ENCODE data around the gene HIC1.

Gene HIC1

GRCh38 chr17:2025220-2025621 lies 29.7 kb upstream of the HIC1 start, which contains the start of gene RTN4RL1:
TSS of gene RTN4RL1 (minus strand) at chr17:2025334. CDS start at chr17:2024865, 469 bp downstream.
- DNase-seq (ENCODE audit: low read depth in 2 of 2): peak; percentile 42 to 53

GRCh38 chr17:2025622-2026309 lies 29.1 kb upstream of the HIC1 start:
- DNase-seq (ENCODE audit: low read depth in 2 of 2): no peak

GRCh38 chr17:2027528-2028233 lies 27.2 kb upstream of the HIC1 start:
- no peak for DNase-seq (ENCODE audit: low read depth in 2 of 2)

DNA sequence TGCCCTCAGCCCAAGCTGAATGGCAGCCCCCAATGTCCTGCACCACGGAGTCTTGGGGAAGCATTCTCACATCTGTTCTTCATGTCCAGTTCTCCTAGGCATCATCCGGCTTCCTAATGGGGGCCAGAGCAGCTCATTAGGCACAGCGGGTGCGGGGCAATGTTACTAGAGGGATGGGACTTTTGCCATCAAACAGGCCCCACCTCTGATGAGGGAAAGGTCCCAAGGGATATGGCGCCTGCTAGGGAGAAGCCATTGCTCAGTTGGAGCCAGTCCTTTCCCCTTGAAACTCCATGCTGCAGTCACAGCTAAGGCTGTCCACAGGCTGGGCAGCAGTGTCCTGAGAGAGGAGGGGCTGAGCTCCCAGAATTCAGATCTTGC lies 26.7 kb upstream of the HIC1 start:
- DNase-seq (ENCODE audit: low read depth in 2 of 2): no peak

DNA sequence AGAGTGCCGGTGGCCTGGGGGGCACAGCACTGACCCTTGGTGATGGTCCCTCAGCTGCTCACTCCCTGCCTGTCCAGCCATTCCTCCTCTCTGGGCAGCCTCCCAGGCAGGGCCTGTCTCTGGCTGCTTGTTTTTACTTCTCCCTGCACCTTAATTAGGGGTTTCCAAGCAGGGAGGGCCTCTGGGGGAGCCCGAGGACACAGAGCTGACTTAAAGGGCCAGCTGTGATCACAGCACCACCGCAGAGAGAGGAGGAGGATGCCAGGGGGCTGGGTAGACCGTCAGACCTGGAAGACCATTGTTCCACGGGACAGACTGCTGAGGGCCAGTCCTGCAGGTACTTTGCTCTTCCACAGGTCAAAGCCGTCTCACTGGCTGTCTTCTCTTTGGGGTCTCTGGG lies 26.2 kb upstream of the HIC1 start:
- DNase-seq (ENCODE audit: low read depth in 2 of 2): no peak

DNA sequence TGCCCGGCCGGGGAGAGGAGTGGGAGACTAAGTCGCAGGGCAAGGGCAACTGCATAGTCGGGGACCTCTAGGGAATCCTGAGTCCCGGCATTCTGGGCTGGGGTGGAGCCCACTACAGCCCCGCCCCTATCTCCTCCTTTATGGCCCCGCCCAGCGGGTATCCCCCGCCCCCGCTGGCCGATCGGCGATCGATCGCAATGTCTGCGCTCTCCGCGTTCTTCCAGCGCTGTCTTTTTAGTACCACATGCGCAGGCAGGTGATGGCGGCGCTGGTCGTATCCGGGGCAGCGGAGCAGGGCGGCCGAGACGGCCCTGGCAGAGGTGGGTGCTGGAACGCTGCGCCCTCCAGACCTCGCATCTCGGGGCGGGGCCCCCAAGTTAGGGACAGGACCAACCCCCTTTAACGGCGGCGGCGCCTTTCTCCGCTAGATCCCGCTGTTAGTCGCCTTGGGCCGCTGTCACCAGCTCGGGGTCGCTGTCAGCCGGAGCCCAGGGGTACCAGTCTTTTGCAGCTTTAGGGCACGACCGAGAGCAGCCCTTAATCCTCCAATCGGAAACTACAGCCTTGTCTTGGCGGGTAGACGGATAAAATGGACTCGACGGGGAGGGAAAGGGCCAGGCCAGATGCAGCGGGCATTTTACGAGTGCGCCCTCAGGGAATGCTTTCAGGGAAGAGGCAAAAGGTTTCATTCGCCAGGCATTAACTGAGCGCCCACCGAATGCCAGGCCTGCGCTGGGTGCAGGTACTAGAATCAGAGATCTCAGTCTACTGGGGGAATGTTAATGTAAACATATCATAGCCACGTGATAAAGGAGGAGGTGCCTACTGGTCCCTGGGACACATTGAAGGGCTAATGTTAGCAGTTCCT lies 24.8 kb upstream of the HIC1 start, which contains the start of gene DPH1:
Gene DPH1, plus strand, starts transcription at position 243 of the 868 bp plus-strand sequence. Its CDS starts 17 bp downstream, at position 260.
- peak; percentile 51 to 82 for DNase-seq (ENCODE audit: low read depth in 2 of 2)

GRCh38 chr17:2030779-2031163 lies 24.1 kb upstream of the HIC1 start:
- DNase-seq (ENCODE audit: low read depth in 2 of 2): no peak

- DNase-seq (ENCODE audit: low read depth in 2 of 2): no peak
Observed at GRCh38 chr17:2033153-2033552, 21.8 kb upstream of the HIC1 start.

- DNase-seq (ENCODE audit: low read depth in 2 of 2): no peak
Observed at GRCh38 chr17:2034157-2034556, 20.7 kb upstream of the HIC1 start.

DNA sequence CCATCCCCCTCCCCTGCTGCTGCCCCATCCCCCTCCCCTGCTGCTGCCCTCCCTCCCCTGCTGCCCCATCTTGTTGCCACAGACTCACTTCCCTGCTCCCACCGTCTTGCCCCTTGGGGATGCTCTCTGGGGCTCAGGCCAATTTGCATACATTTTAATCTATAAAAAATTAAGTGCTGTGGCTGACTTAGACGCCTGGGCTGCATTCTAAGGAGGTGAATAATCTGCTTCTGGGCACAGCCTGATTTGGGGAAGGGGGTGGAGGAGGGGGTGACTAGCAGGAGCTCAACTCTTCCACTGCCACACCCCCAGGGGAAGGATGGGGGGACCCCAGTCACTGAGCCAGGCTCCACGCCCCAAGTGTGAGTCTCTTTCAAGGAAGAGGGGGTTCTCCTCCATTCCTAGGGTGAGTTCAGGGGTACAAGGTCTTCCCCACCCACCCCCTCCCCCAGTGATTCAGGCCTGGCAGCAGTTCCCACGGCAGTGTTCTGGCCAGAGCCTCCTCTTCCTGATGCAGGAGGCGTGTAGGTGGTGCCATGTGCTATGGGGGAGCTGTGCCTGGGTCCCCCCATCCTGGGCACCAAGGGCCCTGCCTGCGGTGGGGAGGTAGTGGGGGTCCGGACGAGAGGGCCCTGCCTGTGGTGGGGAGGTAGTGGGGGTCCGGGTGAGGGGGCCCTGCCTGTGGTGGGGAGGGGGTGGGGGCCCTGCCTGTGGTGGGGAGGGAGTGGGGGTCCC lies 19.9 kb upstream of the HIC1 start:
- no peak for DNase-seq (ENCODE audit: low read depth in 2 of 2)

- no peak for DNase-seq (ENCODE audit: low read depth in 2 of 2)
Observed at GRCh38 chr17:2035541-2036488, 19.1 kb upstream of the HIC1 start.

GRCh38 chr17:2037155-2037554 lies 17.7 kb upstream of the HIC1 start:
- no peak for DNase-seq (ENCODE audit: low read depth in 2 of 2)

DNA sequence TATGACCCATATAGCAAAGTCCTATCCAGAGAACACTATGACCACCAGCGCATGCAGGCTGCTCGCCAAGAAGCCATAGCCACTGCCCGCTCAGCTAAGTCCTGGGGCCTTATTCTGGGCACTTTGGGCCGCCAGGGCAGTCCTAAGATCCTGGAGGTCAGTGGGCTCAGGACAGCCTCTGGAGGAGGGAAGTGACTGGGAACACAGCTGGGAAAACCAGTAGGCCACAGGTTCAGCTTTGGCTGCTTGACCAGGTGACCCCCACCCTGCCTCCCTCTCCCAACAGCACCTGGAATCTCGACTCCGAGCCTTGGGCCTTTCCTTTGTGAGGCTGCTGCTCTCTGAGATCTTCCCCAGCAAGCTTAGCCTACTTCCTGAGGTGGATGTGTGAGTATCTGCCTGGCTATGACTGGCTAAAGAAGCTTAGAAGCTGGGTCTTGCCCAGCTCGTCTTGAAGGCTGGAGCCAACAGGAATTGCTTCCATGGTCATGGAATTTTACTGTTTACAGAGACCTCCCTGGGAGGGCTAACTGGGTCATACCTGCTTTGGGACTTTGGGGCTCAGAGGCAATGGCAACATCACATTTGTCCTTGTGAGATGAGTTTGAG lies 14.6 kb upstream of the HIC1 start:
- no peak for DNase-seq (ENCODE audit: low read depth in 2 of 2)

DNA sequence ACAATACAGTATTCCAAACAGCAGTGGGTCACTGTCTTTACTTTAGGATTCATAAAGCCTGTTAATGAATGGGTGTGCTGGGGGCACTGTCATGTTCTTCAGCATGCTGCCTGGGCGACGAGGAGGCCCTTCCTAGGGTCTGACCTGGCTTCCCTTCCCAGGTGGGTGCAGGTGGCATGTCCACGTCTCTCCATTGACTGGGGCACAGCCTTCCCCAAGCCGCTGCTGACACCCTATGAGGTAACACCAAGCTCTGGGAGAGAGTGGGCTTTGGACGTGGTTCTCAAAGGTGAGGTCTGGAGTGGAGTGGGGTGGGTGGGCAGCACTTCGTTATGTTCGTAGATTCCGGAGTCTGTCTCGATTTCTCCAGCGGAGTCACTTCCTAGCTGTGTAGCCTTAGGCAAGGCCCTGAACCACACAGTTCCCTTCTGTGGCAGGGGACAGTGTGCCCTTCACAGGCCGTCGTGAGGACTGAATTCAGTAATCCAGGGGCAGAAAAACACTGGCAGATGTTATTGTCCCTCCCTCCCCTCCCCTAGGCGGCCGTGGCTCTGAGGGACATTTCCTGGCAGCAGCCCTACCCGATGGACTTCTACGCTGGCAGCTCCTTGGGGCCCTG lies 13.9 kb upstream of the HIC1 start:
- DNase-seq (ENCODE audit: low read depth in 2 of 2): no peak

DNA sequence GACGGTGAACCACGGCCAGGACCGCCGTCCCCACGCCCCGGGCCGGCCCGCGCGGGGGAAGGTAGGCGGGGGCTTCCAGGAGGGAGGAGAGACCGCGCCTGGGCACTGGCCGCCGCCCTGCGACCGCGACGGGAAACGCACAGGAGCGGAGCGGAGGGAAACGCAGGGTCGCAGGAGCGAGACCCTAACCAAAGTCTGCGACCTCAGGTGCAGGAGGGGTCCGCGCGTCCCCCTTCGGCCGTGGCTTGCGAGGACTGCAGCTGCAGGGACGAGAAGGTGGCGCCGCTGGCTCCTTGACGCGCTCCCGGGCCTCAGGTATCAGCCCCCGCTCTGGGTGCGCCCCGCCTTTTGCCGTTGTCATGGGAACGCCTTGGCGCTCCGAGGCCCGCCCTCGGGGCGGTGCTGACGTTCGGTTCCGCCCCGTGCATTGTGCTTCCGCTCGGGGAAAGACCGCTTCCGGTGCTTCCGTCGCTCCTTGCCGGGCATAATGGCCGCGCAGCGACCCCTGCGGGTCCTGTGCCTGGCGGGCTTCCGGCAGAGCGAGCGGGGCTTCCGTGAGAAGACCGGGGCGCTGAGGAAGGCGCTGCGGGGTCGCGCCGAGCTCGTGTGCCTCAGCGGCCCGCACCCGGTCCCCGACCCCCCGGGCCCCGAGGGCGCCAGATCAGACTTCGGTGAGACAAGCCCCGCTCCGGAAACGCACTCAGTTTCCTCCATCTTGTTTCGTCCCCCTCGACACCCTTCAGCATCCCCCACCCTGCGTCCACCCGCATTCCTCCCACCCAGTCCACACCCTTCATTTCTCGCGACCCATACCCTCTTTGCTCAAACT lies 13.1 kb upstream of the HIC1 start, which contains the start of gene OVCA2:
Gene OVCA2, plus strand, starts transcription at position 462 of the 829 bp plus-strand sequence. Its CDS starts 26 bp downstream, at position 488.
- peak; percentile 93 to 97 for DNase-seq (ENCODE audit: low read depth in 2 of 2)

DNA sequence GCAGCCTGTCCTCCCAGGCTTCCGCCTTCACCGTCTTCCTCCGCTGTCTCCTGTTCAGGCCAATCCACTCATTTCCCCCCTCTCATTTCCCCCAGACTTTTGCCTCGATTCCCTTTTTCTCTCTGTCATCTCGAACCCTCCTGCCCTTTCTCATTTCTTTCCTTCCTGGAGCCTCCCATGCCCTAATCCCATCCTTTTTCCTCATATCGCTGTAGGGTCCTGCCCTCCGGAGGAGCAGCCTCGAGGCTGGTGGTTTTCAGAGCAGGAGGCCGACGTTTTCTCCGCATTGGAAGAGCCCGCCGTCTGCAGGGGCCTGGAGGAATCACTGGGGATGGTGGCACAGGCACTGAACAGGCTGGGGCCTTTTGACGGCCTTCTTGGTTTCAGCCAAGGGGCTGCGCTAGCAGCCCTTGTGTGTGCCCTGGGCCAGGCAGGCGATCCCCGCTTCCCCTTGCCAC lies 12.5 kb upstream of the HIC1 start:
- DNase-seq (ENCODE audit: low read depth in 2 of 2): no peak

DNA sequence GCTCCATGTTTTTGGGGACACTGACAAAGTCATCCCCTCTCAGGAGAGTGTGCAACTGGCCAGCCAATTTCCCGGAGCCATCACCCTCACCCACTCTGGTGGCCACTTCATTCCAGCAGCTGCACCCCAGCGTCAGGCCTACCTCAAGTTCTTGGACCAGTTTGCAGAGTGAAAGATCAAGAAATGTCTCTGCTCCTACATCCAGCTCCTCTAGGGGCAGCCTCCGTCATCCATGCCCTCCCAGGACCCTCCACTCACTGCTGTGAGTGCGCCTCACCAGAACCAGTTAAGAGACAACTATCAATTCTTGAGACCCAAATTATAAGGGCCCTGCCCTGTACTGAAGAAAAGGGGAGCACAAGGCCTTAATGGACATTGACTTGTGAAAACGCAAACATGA lies 12.0 kb upstream of the HIC1 start:
- no peak for DNase-seq (ENCODE audit: low read depth in 2 of 2)

- no peak for DNase-seq (ENCODE audit: low read depth in 2 of 2)
Observed at GRCh38 chr17:2043785-2044184, 11.1 kb upstream of the HIC1 start.
